KG1 (cell line): ENCODE data around the gene RNF10.
"Not testable (repeated sequence)": the region's sequence is repeated elsewhere in the genome, so short reads cannot be mapped to it uniquely, and the experiment has no call there.

Source experiments
- DNase-seq: peaks from one replicate; lab custom pipeline; 2025; lab: John Stamatoyannopoulos, UW

The RNF10 gene

GRCh38 chr12:120617193-120617592 is 83.0 kb downstream of the RNF10 start:
- not testable (repeated sequence) for DNase-seq

GRCh38 chr12:120617767-120618166 is 83.6 kb downstream of the RNF10 start:
- DNase-seq = not testable (repeated sequence)

GRCh38 chr12:120618954-120619615 is 84.9 kb downstream of the RNF10 start:
- DNase-seq = no peak

- no peak for DNase-seq
These were observed 86.5 kb downstream of the RNF10 start for GRCh38 chr12:120620624-120621023.

GRCh38 chr12:120625557-120626419 is 91.6 kb downstream of the RNF10 start:
- no peak for DNase-seq
